Measurements from ENCODE around the gene HYOU1.

DNA sequence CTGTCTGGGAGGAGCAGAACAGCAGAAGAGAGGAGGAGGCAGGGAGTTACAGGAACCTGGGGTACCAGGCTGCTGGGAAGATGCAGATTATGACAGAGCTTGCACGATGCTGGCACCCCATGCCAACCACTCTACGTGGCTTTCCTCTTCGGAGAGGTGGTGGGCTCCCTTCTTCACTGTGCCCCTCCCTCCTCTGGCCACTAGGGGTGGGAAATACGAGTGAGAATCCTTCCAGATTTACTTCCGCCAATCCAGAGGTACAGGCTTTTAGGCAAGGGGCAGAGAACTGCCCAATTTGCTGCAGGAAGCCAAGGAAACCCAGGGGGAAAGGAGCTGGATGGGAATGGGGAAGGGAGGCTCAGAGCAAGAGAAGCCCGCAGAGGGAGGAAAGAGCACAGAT, 12.3 kb downstream of the HYOU1 start:
- TF ChIP-seq MXI1 (IDR thresholded peaks at IDR 0.05; ENCODE audit: low read depth, low read length) = no peak
- no peak for TF ChIP-seq GABPA (IDR thresholded peaks at IDR 0.05; ENCODE audit: low read depth)
- TF ChIP-seq, protein P1, sequence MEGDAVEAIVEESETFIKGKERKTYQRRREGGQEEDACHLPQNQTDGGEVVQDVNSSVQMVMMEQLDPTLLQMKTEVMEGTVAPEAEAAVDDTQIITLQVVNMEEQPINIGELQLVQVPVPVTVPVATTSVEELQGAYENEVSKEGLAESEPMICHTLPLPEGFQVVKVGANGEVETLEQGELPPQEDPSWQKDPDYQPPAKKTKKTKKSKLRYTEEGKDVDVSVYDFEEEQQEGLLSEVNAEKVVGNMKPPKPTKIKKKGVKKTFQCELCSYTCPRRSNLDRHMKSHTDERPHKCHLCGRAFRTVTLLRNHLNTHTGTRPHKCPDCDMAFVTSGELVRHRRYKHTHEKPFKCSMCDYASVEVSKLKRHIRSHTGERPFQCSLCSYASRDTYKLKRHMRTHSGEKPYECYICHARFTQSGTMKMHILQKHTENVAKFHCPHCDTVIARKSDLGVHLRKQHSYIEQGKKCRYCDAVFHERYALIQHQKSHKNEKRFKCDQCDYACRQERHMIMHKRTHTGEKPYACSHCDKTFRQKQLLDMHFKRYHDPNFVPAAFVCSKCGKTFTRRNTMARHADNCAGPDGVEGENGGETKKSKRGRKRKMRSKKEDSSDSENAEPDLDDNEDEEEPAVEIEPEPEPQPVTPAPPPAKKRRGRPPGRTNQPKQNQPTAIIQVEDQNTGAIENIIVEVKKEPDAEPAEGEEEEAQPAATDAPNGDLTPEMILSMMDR (IDR thresholded peaks at IDR 0.05) = peak; percentile 35
